Trophoblast cell (in vitro differentiated cells and primary cell): Measurements from ENCODE around the gene CPSF4.
A peak's percentile ranks its signal among the peaks of the same experiment; 100 is the strongest.
"Not testable (repeated sequence)": the region's sequence is repeated elsewhere in the genome, so short reads cannot be mapped to it uniquely, and the experiment has no call there.

Experiments used
- DNase-seq, 2 donors: peaks; one replicate each; pipeline ENCODE4 v3.0.0-alpha.2; 2016
- H2AFZ ChIP-seq: 2 replicates; pipeline ENCODE4 v1.6.1; 2013; ENCODE audit warnings: low read length, moderate library complexity, mild to moderate bottlenecking; ENCODE audit not compliant: insufficient read depth, poor library complexity
- H2AK5ac ChIP-seq: 2 replicates; pipeline ENCODE4 v1.6.1; 2013; ENCODE audit warnings: mild to moderate bottlenecking, low read length
- H2BK120ac ChIP-seq: 2 replicates; pipeline ENCODE4 v1.6.1; 2013; ENCODE audit warnings: low read length, mild to moderate bottlenecking, moderate library complexity; ENCODE audit not compliant: insufficient read depth, poor library complexity
- H2BK12ac ChIP-seq: 2 replicates; pipeline ENCODE4 v1.6.1; 2013; ENCODE audit warnings: mild to moderate bottlenecking, low read length, moderate library complexity
- H2BK5ac ChIP-seq: 2 replicates; pipeline ENCODE4 v1.6.1; 2013; ENCODE audit warnings: low read length, low read depth, moderate library complexity, mild to moderate bottlenecking; ENCODE audit not compliant: poor library complexity
- H3K14ac ChIP-seq: 2 replicates; pipeline ENCODE4 v1.6.1; 2013; ENCODE audit warnings: mild to moderate bottlenecking, low read length
- H3K18ac ChIP-seq: 2 replicates; pipeline ENCODE4 v1.6.1; 2013; ENCODE audit warnings: mild to moderate bottlenecking, low read length
- H3K23ac ChIP-seq: 2 replicates; pipeline ENCODE4 v1.6.1; 2013; ENCODE audit warnings: low read length
- H3K27ac ChIP-seq: 2 replicates; pipeline ENCODE4 v1.5.1; 2013; ENCODE audit warnings: low read depth, mild to moderate bottlenecking, inconsistent platforms, low read length, moderate library complexity
- H3K27me3 ChIP-seq: 2 replicates; pipeline ENCODE4 v1.6.1; 2013; ENCODE audit warnings: inconsistent platforms, mild to moderate bottlenecking, low read length, moderate library complexity; ENCODE audit not compliant: insufficient read depth
- H3K36me3 ChIP-seq, 2 experiments: 1 replicate in 1 of 2; 2 replicates in 1 of 2; pipeline ENCODE4 v1.6.1; 2013; ENCODE audit warnings: low read length in 2 of 2, mild to moderate bottlenecking in 2 of 2, moderate library complexity in 1 of 2; ENCODE audit not compliant: insufficient read depth in 2 of 2, control insufficient read depth in 1 of 2
- H3K4ac ChIP-seq: 2 replicates; pipeline ENCODE4 v1.6.1; 2013; ENCODE audit warnings: low read depth, mild to moderate bottlenecking, low read length, moderate library complexity
- H3K4me1 ChIP-seq, 2 experiments: 1 replicate in 1 of 2; 2 replicates in 1 of 2; pipeline ENCODE4 v1.6.1; 2013; ENCODE audit warnings: low read length in 2 of 2, mild to moderate bottlenecking in 2 of 2, moderate library complexity in 1 of 2; ENCODE audit not compliant: insufficient read depth in 2 of 2, control insufficient read depth in 1 of 2
- H3K4me2 ChIP-seq: 2 replicates; pipeline ENCODE4 v1.6.1; 2013; ENCODE audit warnings: inconsistent platforms, mild to moderate bottlenecking, low read length, moderate library complexity
- H3K4me3 ChIP-seq: 2 replicates; pipeline ENCODE4 v1.5.1; 2013; ENCODE audit warnings: mild to moderate bottlenecking, low read depth, low read length, inconsistent platforms
- H3K79me1 ChIP-seq: one replicate; pipeline ENCODE4 v1.6.1; 2013; ENCODE audit warnings: low read length
- H3K79me2 ChIP-seq: 2 replicates; pipeline ENCODE4 v1.6.1; 2013; ENCODE audit warnings: low read length, mild to moderate bottlenecking; ENCODE audit not compliant: control insufficient read depth, insufficient read depth, poor library complexity
- H3K9ac ChIP-seq: 2 replicates; pipeline ENCODE4 v1.6.1; 2013; ENCODE audit warnings: mild to moderate bottlenecking, low read length
- H3K9me3 ChIP-seq: 2 replicates; pipeline ENCODE4 v1.6.1; 2013; ENCODE audit warnings: low read depth, mild to moderate bottlenecking, control low read depth, inconsistent platforms, low read length; ENCODE audit not compliant: insufficient read depth
- H4K12ac ChIP-seq: 2 replicates; pipeline ENCODE4 v1.6.1; 2013; ENCODE audit warnings: low read depth, mild to moderate bottlenecking, low read length, moderate library complexity
- H4K8ac ChIP-seq: 2 replicates; pipeline ENCODE4 v1.6.1; 2013; ENCODE audit warnings: low read depth, mild to moderate bottlenecking, low read length, moderate library complexity
- H4K91ac ChIP-seq: one replicate; pipeline ENCODE4 v1.6.1; 2013; ENCODE audit warnings: low read depth, mild to moderate bottlenecking, low read length, moderate library complexity
- WGBS: extraction: QIAGEN DNeasy Blood & Tissue Kit; methylation state at CpG from one replicate; pipeline ENCODE4 v1.1.7; 2013; ENCODE audit warnings: missing lambda C conversion rate; ENCODE audit not compliant: insufficient read length, insufficient coverage; ENCODE audit errors: extremely low coverage; 5-methylcytosine and 5-hydroxymethylcytosine counted together

The CPSF4 gene

GRCh38 chr7:99409806-99410205 lies 28.9 kb upstream of the CPSF4 start:
- no peak overlapping the region for H2AK5ac ChIP-seq
- H3K14ac ChIP-seq, result no peak overlapping the region
- peaks cover 2 to 7% of the 10 kb centered on the region in 2 experiments for H3K4me1 ChIP-seq
- WGBS, result no CpG with 5 or more reads among the region's 3 CpGs
- no peak overlapping the region for H4K8ac ChIP-seq
- no peak overlapping the region for H3K23ac ChIP-seq
- no peak overlapping the region for H3K27ac ChIP-seq
- peak overlapping the region; percentile 79 for H3K4me2 ChIP-seq
- H3K27me3 ChIP-seq, result peaks cover 2% of the 10 kb centered on the region
- H3K79me2 ChIP-seq, result peaks cover 19% of the 10 kb centered on the region
- H3K4me3 ChIP-seq, result no peak overlapping the region
- no peaks in the 10 kb centered on the region for H3K9me3 ChIP-seq
- no peak overlapping the region for H4K91ac ChIP-seq
- H3K36me3 ChIP-seq, result peaks cover 26 to 37% of the 10 kb centered on the region in 2 experiments
- no peak for DNase-seq
- H2BK5ac ChIP-seq, result no peak overlapping the region
- no peak overlapping the region for H2BK120ac ChIP-seq
- peaks cover 14% of the 10 kb centered on the region for H3K79me1 ChIP-seq
- no peak overlapping the region for H3K18ac ChIP-seq
- H3K4ac ChIP-seq, result peak overlapping the region; percentile 89
- H2AFZ ChIP-seq, result no peak overlapping the region
- H3K9ac ChIP-seq, result no peak overlapping the region
- no peak overlapping the region for H2BK12ac ChIP-seq
- no peak overlapping the region for H4K12ac ChIP-seq

GRCh38 chr7:99410635-99411034 lies 28.1 kb upstream of the CPSF4 start:
- no peak overlapping the region for H3K27ac ChIP-seq
- no peak overlapping the region for H3K23ac ChIP-seq
- no peak overlapping the region for H2BK5ac ChIP-seq
- H3K4me1 ChIP-seq, result peaks cover 2 to 7% of the 10 kb centered on the region in 2 experiments
- no peak overlapping the region for H2AFZ ChIP-seq
- H3K79me2 ChIP-seq, result peaks cover 19% of the 10 kb centered on the region
- H2AK5ac ChIP-seq, result no peak overlapping the region
- no peak overlapping the region for H4K91ac ChIP-seq
- H3K14ac ChIP-seq, result no peak overlapping the region
- H3K27me3 ChIP-seq, result peaks cover 2% of the 10 kb centered on the region
- no peak overlapping the region for H4K8ac ChIP-seq
- no peak for DNase-seq
- no peak overlapping the region for H3K4me2 ChIP-seq
- no peak overlapping the region for H3K9ac ChIP-seq
- no peak overlapping the region for H2BK120ac ChIP-seq
- no peak overlapping the region for H3K18ac ChIP-seq
- H3K4me3 ChIP-seq, result no peak overlapping the region
- no CpG with 5 or more reads among the region's 2 CpGs for WGBS
- peaks cover 32 to 40% of the 10 kb centered on the region in 2 experiments for H3K36me3 ChIP-seq
- H2BK12ac ChIP-seq, result no peak overlapping the region
- H4K12ac ChIP-seq, result no peak overlapping the region
- peak overlapping the region; percentile 89 for H3K4ac ChIP-seq
- H3K9me3 ChIP-seq, result peaks cover 1% of the 10 kb centered on the region
- peaks cover 14% of the 10 kb centered on the region for H3K79me1 ChIP-seq

GRCh38 chr7:99415513-99416127 lies 23.1 kb upstream of the CPSF4 start:
- not testable (repeated sequence) for H3K79me1 ChIP-seq, H3K4me1 ChIP-seq, H2AK5ac ChIP-seq, H2BK120ac ChIP-seq, H2AFZ ChIP-seq, H4K12ac ChIP-seq, H3K23ac ChIP-seq, H3K79me2 ChIP-seq, H3K4ac ChIP-seq, H2BK12ac ChIP-seq, H4K8ac ChIP-seq, H3K9ac ChIP-seq, H3K14ac ChIP-seq, H4K91ac ChIP-seq, H3K4me3 ChIP-seq, H3K27me3 ChIP-seq, H2BK5ac ChIP-seq, H3K4me2 ChIP-seq, H3K9me3 ChIP-seq, H3K18ac ChIP-seq, H3K27ac ChIP-seq
- DNase-seq, result peak; percentile 70 to 78
- WGBS, result no CpG with 5 or more reads among the region's 17 CpGs
- peaks cover 72 to 79% of the 10 kb centered on the region in 2 experiments for H3K36me3 ChIP-seq

- Histone ChIP-seq H4K91ac (no peak overlapping the region), H3K4me1 (no peaks in the 10 kb centered on the region), H3K27me3 (no peaks in the 10 kb centered on the region), H3K27ac (no peak overlapping the region), H2AK5ac (no peak overlapping the region), H4K8ac (no peak overlapping the region), H3K9me3 (peaks cover 1% of the 10 kb centered on the region), H3K4me2 (no peak overlapping the region), H3K18ac (no peak overlapping the region), H3K79me2 (no peaks in the 10 kb centered on the region), H3K23ac (no peak overlapping the region), H3K4ac (no peak overlapping the region), H4K12ac (peak overlapping the region; percentile 35), H2BK5ac (no peak overlapping the region), H3K36me3 (peaks cover 73 to 77% of the 10 kb centered on the region in 2 experiments), H2BK12ac (no peak overlapping the region), H2AFZ (no peak overlapping the region), H3K14ac (no peak overlapping the region), H2BK120ac (no peak overlapping the region), H3K79me1 (no peaks in the 10 kb centered on the region), H3K9ac (no peak overlapping the region), H3K4me3 (no peak overlapping the region)
- DNase-seq, result no peak
- WGBS, result no CpG with 5 or more reads among the region's 9 CpGs
Observed at GRCh38 chr7:99418260-99418659, 20.5 kb upstream of the CPSF4 start.
